Astrocyte (in vitro differentiated cells and primary cell): ENCODE results near the gene PRKAR2A. TPM values are rescaled to one million over a fixed set of nuclear protein-coding genes. Genes with fewer than 3 reads are reported as not detected.
"Not testable (repeated sequence)": the region's sequence is repeated elsewhere in the genome, so short reads cannot be mapped to it uniquely, and the experiment has no call there.

Experiments used
- DNase-seq: peaks from one replicate; pipeline ENCODE4 v3.0.0-alpha.2; 2010; ENCODE audit warnings: low read depth
- FAIRE-seq: peaks from 2 replicates; lab custom pipeline; 2011; peaks lifted over from hg19 to GRCh38; lab: Jason Lieb, UNC
- H2AFZ ChIP-seq: 2 replicates; pipeline ENCODE4 v1.6.0; 2012; ENCODE audit warnings: low read depth, low read length, inconsistent platforms
- H3K27ac ChIP-seq: 2 replicates; pipeline ENCODE4 v1.5.1; 2011; ENCODE audit warnings: low read depth, low read length, inconsistent platforms
- H3K27me3 ChIP-seq: 2 replicates; pipeline ENCODE4 v1.6.0; 2011; ENCODE audit warnings: low read length, inconsistent platforms; ENCODE audit not compliant: insufficient read depth
- H3K36me3 ChIP-seq: 2 replicates; pipeline ENCODE4 v1.5.1; 2011; ENCODE audit warnings: low read length, inconsistent platforms; ENCODE audit not compliant: insufficient read depth
- H3K4me1 ChIP-seq: 2 replicates; pipeline ENCODE4 v1.5.1; 2011; ENCODE audit warnings: low read length, inconsistent platforms; ENCODE audit not compliant: insufficient read depth
- H3K4me2 ChIP-seq: 2 replicates; pipeline ENCODE4 v1.6.0; 2012; ENCODE audit warnings: low read length, inconsistent platforms
- H3K4me3 ChIP-seq: 2 replicates; pipeline ENCODE4 v1.5.1; 2011; ENCODE audit warnings: low read depth, mild to moderate bottlenecking, low read length, inconsistent platforms; ENCODE audit not compliant: insufficient read depth
- H3K79me2 ChIP-seq: 2 replicates; pipeline ENCODE4 v1.6.0; 2012; ENCODE audit warnings: mild to moderate bottlenecking, low read length, inconsistent platforms; ENCODE audit not compliant: insufficient read depth
- H3K9ac ChIP-seq: 2 replicates; pipeline ENCODE4 v1.6.0; 2012; ENCODE audit warnings: mild to moderate bottlenecking, low read length, inconsistent platforms
- H3K9me3 ChIP-seq: 2 replicates; pipeline ENCODE4 v1.5.1; 2012; ENCODE audit warnings: low read depth, mild to moderate bottlenecking, low read length, inconsistent platforms; ENCODE audit not compliant: insufficient read depth
- H4K20me1 ChIP-seq: 2 replicates; pipeline ENCODE4 v1.6.0; 2012; ENCODE audit warnings: low read length, inconsistent platforms; ENCODE audit not compliant: insufficient read depth
- H3K27ac Mint-ChIP-seq: one replicate; pipeline ENCODE4 v1.8.0; 2021; ENCODE audit warnings: mild to moderate bottlenecking, mixed read lengths; ENCODE audit not compliant: unreplicated experiment
- H3K27me3 Mint-ChIP-seq: one replicate; pipeline ENCODE4 v1.8.0; 2021; ENCODE audit warnings: low read depth, mixed read lengths; ENCODE audit not compliant: unreplicated experiment
- H3K36me3 Mint-ChIP-seq: one replicate; pipeline ENCODE4 v1.8.0; 2021; ENCODE audit warnings: low read depth, mixed read lengths; ENCODE audit not compliant: unreplicated experiment
- H3K4me1 Mint-ChIP-seq: one replicate; pipeline ENCODE4 v1.8.0; 2021; ENCODE audit warnings: low read depth, mixed read lengths; ENCODE audit not compliant: unreplicated experiment
- H3K4me3 Mint-ChIP-seq: one replicate; pipeline ENCODE4 v1.8.0; 2021; ENCODE audit warnings: mild to moderate bottlenecking, moderate library complexity, mixed read lengths; ENCODE audit not compliant: unreplicated experiment
- H3K9me3 Mint-ChIP-seq: one replicate; pipeline ENCODE4 v1.8.0; 2021; ENCODE audit warnings: mild to moderate bottlenecking, mixed read lengths; ENCODE audit not compliant: unreplicated experiment
- CTCF ChIP-seq: IDR thresholded peaks from 2 replicates; pipeline ENCODE4 v1.5.1; 2011; ENCODE audit warnings: low read depth, mild to moderate bottlenecking, inconsistent platforms, low read length, moderate library complexity; ENCODE audit not compliant: insufficient read depth
- EZH2 ChIP-seq: IDR thresholded peaks from 2 replicates; pipeline ENCODE4 v1.6.1; 2012; ENCODE audit warnings: mild to moderate bottlenecking, low read length, inconsistent platforms; ENCODE audit not compliant: insufficient read depth
- total RNA-seq: library from RNA; stranded (reverse); gene quantifications from 2 replicates; pipeline ENCODE4 v1.2.1, GENCODE V29; 2021

The PRKAR2A gene
- total RNA-seq, 1 donor from 2014 or later = 52.5 TPM

GRCh38 chr3:48734541-48734940 is 113.1 kb downstream of the PRKAR2A start:
- not testable (repeated sequence) for H3K27ac ChIP-seq, H3K9ac ChIP-seq, DNase-seq, H3K9me3 Mint-ChIP-seq, H3K4me3 ChIP-seq, H3K9me3 ChIP-seq, H3K79me2 ChIP-seq, H3K36me3 Mint-ChIP-seq, H2AFZ ChIP-seq, H3K4me1 ChIP-seq, H3K4me1 Mint-ChIP-seq, H3K36me3 ChIP-seq, H3K4me2 ChIP-seq, FAIRE-seq, H3K27me3 ChIP-seq, H3K4me3 Mint-ChIP-seq, H3K27ac Mint-ChIP-seq, H4K20me1 ChIP-seq, H3K27me3 Mint-ChIP-seq

- H3K4me3 Mint-ChIP-seq, H3K4me1 ChIP-seq, H3K9me3 ChIP-seq, FAIRE-seq, DNase-seq, H2AFZ ChIP-seq, H3K27ac Mint-ChIP-seq, H3K9me3 Mint-ChIP-seq, H3K27ac ChIP-seq, H3K36me3 ChIP-seq, H3K4me2 ChIP-seq, H3K27me3 Mint-ChIP-seq, H3K36me3 Mint-ChIP-seq, H3K79me2 ChIP-seq, H3K27me3 ChIP-seq, H3K4me3 ChIP-seq, H3K9ac ChIP-seq, H4K20me1 ChIP-seq, H3K4me1 Mint-ChIP-seq: not testable (repeated sequence)
These were observed 113.7 kb downstream of the PRKAR2A start for GRCh38 chr3:48733752-48734518.

- no peaks in the 10 kb centered on the region for H3K27me3 ChIP-seq
- DNase-seq (no peak), FAIRE-seq (no peak)
- H3K9ac ChIP-seq = no peak overlapping the region
- Mint-ChIP-seq H3K4me3 (no peak overlapping the region), H3K27ac (no peak overlapping the region), H3K27me3 (peaks cover 5% of the 10 kb centered on the region), H3K36me3 (no peaks in the 10 kb centered on the region), H3K4me1 (no peaks in the 10 kb centered on the region), H3K9me3 (no peaks in the 10 kb centered on the region)
- H2AFZ ChIP-seq = no peak overlapping the region
- H4K20me1 ChIP-seq = no peaks in the 10 kb centered on the region
- H3K4me2 ChIP-seq = no peak overlapping the region
- TF ChIP-seq CTCF (no peak), EZH2 (no peak)
- no peaks in the 10 kb centered on the region for H3K36me3 ChIP-seq
- H3K4me3 ChIP-seq = no peak overlapping the region
- no peak overlapping the region for H3K27ac ChIP-seq
- no peaks in the 10 kb centered on the region for H3K4me1 ChIP-seq
- no peaks in the 10 kb centered on the region for H3K9me3 ChIP-seq
- H3K79me2 ChIP-seq = no peaks in the 10 kb centered on the region
These were observed 120.2 kb downstream of the PRKAR2A start for GRCh38 chr3:48727511-48727910.

- FAIRE-seq, H3K9me3 Mint-ChIP-seq, H3K27me3 Mint-ChIP-seq, H3K36me3 Mint-ChIP-seq, H4K20me1 ChIP-seq, H3K9ac ChIP-seq, H3K4me2 ChIP-seq, H3K4me1 Mint-ChIP-seq, H3K36me3 ChIP-seq, H2AFZ ChIP-seq, H3K4me3 ChIP-seq, H3K4me1 ChIP-seq, H3K79me2 ChIP-seq, H3K9me3 ChIP-seq, H3K27ac Mint-ChIP-seq, H3K4me3 Mint-ChIP-seq, H3K27me3 ChIP-seq, H3K27ac ChIP-seq, DNase-seq: not testable (repeated sequence)
These were observed 122.4 kb downstream of the PRKAR2A start for GRCh38 chr3:48725185-48725855.
